ENCODE results near the gene CDK5RAP2.

- TF ChIP-seq EZH2 (IDR thresholded peaks at IDR 0.05) (no peak), POLR2AphosphoS5 (IDR thresholded peaks at IDR 0.05; ENCODE audit: borderline replicate concordance, low read depth, low read length) (no peak), FOXP2 (optimal IDR thresholded peaks at IDR 0.05; ENCODE audit: control extremely low read depth, extremely low read length, insufficient read depth) (no peak)
Observed at GRCh38 chr9:120474591-120475243, 105.2 kb downstream of the CDK5RAP2 start.
